Cardiac fibroblast (primary cell): ENCODE measurements around the gene SENP1.

Source experiments
- DNase-seq, 2 donors: peaks; one replicate each; pipeline versions ENCODE4 v3.0.0 to v3.0.0-alpha.2; 2010; ENCODE audit warnings: low read depth in 2 of 2
- H3K4me3 ChIP-seq, 2 donors: replicated peaks in 1 of 2; 1 replicate in 1 of 2; 2 replicates in 1 of 2; pipeline ENCODE4 v1.5.1; 2011; ENCODE audit warnings: low read depth in 2 of 2, low read length in 2 of 2, mild to moderate bottlenecking in 2 of 2, moderate library complexity in 1 of 2
- CTCF ChIP-seq: IDR thresholded peaks from one replicate; pipeline ENCODE4 v1.5.1; 2011; ENCODE audit warnings: low read depth, mild to moderate bottlenecking, low read length, inconsistent platforms

The SENP1 gene

GRCh38 chr12:48022180-48022521, 83.7 kb downstream of the SENP1 start:
- no peak overlapping the region for H3K4me3 ChIP-seq
- DNase-seq = no peak
- TF ChIP-seq CTCF = no peak

DNA sequence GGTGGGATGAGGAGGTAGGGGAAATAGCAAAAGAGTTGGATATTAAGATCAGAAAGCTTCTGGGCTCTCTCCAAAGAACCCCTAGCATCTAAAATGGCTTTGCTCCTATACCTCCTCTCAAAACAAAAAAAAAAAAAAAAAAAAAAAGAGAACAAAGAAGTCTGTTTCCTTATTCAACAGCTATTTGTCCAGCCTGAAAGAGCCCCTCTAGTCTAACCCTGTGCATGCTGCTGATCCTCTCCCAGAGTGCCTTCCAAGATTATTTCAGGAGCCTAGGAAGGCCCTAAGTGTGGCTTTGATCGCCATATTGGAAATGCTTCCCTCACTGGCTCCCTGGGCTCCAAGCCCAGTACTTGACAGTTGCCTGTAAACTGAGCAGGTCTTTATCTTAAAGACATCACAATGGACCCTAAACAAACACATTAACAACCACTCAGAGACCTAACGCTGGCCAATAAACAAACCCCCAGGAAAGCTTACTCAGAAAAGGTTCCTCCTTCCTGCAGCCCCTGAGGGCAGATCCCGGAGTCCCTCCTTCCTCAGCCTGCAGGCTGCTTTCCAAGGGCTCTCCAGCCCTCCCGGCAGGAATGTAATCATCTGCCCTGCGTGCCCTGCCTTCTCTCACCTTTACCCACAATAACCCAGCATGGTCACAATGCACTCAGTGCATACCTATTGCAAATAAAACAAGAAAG, 84.2 kb downstream of the SENP1 start:
- H3K4me3 ChIP-seq = no peak overlapping the region
- no peak for TF ChIP-seq CTCF
- DNase-seq = no peak

GRCh38 chr12:48019639-48020265, 86.1 kb downstream of the SENP1 start:
- no peak for DNase-seq
- no peak for TF ChIP-seq CTCF
- H3K4me3 ChIP-seq = no peak overlapping the region

DNA sequence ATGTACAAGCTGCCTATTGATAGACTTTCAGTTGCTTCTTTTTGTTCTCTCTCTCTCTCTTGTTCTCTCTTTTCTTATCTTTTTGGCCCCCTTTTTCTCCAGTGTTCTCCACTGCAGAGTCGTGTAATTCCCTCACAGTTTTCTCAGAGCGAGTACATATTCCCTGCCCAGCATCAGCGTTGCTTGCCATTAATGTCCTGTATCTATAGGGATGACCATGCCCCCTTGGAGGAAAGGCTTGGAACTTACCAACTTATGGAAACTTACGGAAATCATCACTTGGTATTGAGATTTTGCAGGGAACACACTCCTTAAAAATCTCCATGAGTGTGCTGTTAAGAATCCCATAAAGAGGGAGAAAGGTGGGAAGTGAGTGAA, 87.3 kb downstream of the SENP1 start:
- H3K4me3 ChIP-seq = no peak overlapping the region
- no peak for TF ChIP-seq CTCF
- no peak for DNase-seq

DNA sequence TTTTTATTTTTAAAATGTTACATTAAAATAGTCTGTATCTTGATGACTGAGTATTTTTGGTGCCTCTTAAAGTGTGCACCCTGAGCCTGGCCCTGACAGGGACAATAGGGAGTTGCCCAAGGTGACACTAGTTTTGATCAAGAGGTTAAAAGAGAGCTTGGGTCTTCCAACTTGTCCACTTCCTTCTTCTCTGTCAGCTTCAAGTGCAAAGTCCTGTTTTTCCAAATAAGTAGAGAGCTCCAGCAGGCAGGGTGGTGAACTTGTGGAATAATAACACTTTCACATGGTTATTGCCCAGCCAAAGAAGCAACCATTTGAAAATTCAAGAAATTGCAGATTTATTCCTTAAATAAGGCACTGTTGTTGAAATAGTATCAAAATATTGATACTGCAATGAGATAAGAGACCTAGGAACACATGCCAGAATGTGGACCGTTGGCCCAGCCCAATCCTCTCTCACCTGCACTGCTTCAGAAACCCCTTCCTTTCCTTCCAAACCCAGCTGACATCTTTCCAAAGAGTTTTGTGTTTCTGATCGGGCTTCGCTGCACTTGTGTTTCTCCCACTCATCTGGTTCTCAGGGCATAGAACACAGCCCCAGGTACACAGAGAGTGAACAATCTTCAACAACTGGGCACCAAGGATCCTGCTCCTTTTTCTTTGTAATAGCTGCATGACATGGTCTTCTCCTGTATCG, 87.8 kb downstream of the SENP1 start:
- H3K4me3 ChIP-seq = no peak overlapping the region
- DNase-seq = no peak
- no peak for TF ChIP-seq CTCF

GRCh38 chr12:48017496-48017895, 88.4 kb downstream of the SENP1 start:
- TF ChIP-seq CTCF = no peak
- DNase-seq = no peak
- H3K4me3 ChIP-seq = no peak overlapping the region
